ENCODE data around the gene GSX2. TPM values are rescaled to one million over a fixed set of nuclear protein-coding genes. Genes with fewer than 3 reads are reported as not detected.
A peak's percentile ranks its signal among the peaks of the same experiment; 100 is the strongest.

Gene GSX2
- total RNA-seq, 1 donor from 2014 or later, result not detected

GRCh38 chr4:54100595-54101189, 729 bp downstream of the GSX2 start:
- H3K4me1 Mint-ChIP-seq, result peaks cover 50% of the 10 kb centered on the region
- H3K27ac Mint-ChIP-seq (ENCODE audit: unreplicated experiment), result no peak overlapping the region
- TF ChIP-seq, protein P1, sequence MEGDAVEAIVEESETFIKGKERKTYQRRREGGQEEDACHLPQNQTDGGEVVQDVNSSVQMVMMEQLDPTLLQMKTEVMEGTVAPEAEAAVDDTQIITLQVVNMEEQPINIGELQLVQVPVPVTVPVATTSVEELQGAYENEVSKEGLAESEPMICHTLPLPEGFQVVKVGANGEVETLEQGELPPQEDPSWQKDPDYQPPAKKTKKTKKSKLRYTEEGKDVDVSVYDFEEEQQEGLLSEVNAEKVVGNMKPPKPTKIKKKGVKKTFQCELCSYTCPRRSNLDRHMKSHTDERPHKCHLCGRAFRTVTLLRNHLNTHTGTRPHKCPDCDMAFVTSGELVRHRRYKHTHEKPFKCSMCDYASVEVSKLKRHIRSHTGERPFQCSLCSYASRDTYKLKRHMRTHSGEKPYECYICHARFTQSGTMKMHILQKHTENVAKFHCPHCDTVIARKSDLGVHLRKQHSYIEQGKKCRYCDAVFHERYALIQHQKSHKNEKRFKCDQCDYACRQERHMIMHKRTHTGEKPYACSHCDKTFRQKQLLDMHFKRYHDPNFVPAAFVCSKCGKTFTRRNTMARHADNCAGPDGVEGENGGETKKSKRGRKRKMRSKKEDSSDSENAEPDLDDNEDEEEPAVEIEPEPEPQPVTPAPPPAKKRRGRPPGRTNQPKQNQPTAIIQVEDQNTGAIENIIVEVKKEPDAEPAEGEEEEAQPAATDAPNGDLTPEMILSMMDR (conservative IDR thresholded peaks at IDR 0.05), result no peak
- no peaks in the 10 kb centered on the region for H3K36me3 Mint-ChIP-seq (ENCODE audit: low read depth)
- H3K4me3 Mint-ChIP-seq, result peak overlapping the region; percentile 54
- H3K27me3 Mint-ChIP-seq (ENCODE audit: low read depth), result peaks cover 100% of the 10 kb centered on the region
- DNase-seq (ENCODE audit: low read depth, low spot score), result no peak
- no peaks in the 10 kb centered on the region for H3K9me3 Mint-ChIP-seq

- Mint-ChIP-seq H3K36me3 (ENCODE audit: low read depth) (no peaks in the 10 kb centered on the region), H3K27me3 (ENCODE audit: low read depth) (peaks cover 100% of the 10 kb centered on the region), H3K4me1 (peaks cover 45% of the 10 kb centered on the region), H3K27ac (ENCODE audit: unreplicated experiment) (no peak overlapping the region), H3K4me3 (peak overlapping the region; percentile 54), H3K9me3 (no peaks in the 10 kb centered on the region)
- TF ChIP-seq, protein P1 (conservative IDR thresholded peaks at IDR 0.05), result no peak
- DNase-seq (ENCODE audit: low read depth, low spot score), result no peak
Measured at GRCh38 chr4:54101190-54102041, 1.5 kb downstream of the GSX2 start.

- TF ChIP-seq, protein P1 (conservative IDR thresholded peaks at IDR 0.05), result no peak
- Mint-ChIP-seq H3K9me3 (no peaks in the 10 kb centered on the region), H3K4me1 (peaks cover 49% of the 10 kb centered on the region), H3K36me3 (ENCODE audit: low read depth) (no peaks in the 10 kb centered on the region), H3K27me3 (ENCODE audit: low read depth) (peaks cover 100% of the 10 kb centered on the region), H3K27ac (ENCODE audit: unreplicated experiment) (no peak overlapping the region), H3K4me3 (peak overlapping the region; percentile 35)
- DNase-seq (ENCODE audit: low read depth, low spot score), result no peak
Measured at GRCh38 chr4:54102531-54103106, 2.7 kb downstream of the GSX2 start.

- TF ChIP-seq, protein P1 (conservative IDR thresholded peaks at IDR 0.05), result no peak
- Mint-ChIP-seq H3K36me3 (ENCODE audit: low read depth) (no peaks in the 10 kb centered on the region), H3K27me3 (ENCODE audit: low read depth) (peaks cover 100% of the 10 kb centered on the region), H3K4me1 (peaks cover 52% of the 10 kb centered on the region), H3K27ac (ENCODE audit: unreplicated experiment) (no peak overlapping the region), H3K9me3 (no peaks in the 10 kb centered on the region), H3K4me3 (peak overlapping the region; percentile 29)
- no peak for DNase-seq (ENCODE audit: low read depth, low spot score)
Measured at GRCh38 chr4:54103190-54103574, 3.2 kb downstream of the GSX2 start.

DNA sequence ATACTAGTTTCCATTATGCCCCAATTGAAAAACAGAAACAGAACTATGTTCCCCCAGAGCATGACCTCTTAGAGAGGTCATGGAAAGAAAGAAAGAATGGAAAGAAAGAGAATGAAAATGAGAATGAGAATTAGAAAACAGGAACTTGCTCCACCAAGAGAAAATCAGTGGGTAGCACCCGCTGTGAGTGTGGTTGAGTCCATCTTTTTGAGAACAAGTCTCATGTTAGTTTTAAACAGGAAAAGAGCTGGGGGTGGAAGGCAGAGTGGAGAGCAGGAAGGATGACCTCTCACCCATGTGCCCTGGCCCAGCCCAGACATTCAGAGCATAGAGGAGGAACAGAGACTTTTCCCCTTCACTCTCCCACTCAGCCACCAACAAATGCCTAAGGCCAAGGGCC, 4.9 kb downstream of the GSX2 start:
- TF ChIP-seq, protein P1 (conservative IDR thresholded peaks at IDR 0.05), result no peak
- Mint-ChIP-seq H3K36me3 (ENCODE audit: low read depth) (peaks cover 3% of the 10 kb centered on the region), H3K9me3 (no peaks in the 10 kb centered on the region), H3K4me3 (no peak overlapping the region), H3K4me1 (peaks cover 55% of the 10 kb centered on the region), H3K27ac (ENCODE audit: unreplicated experiment) (no peak overlapping the region), H3K27me3 (ENCODE audit: low read depth) (peaks cover 100% of the 10 kb centered on the region)
- no peak for DNase-seq (ENCODE audit: low read depth, low spot score)

Measured in neural crest cell (in vitro differentiated cells).